Activated CD4-positive, alpha-beta T cell treated with anti-CD3 and anti-CD28 coated beads, Interleukin-10, Interleukin-2, amounts not matched to agents 100 ng/mL and 50 ng/mL, durations not matched to agents 16 hours and 8 hours (primary cell): Measurements from ENCODE around the gene NFATC3.
A peak's percentile ranks its signal among the peaks of the same experiment; 100 is the strongest.
"Not testable (repeated sequence)": the region's sequence is repeated elsewhere in the genome, so short reads cannot be mapped to it uniquely, and the experiment has no call there.

Source experiments
- DNase-seq: peaks from one replicate; pipeline ENCODE4 v3.0.0-alpha.2; 2020

Gene NFATC3

DNA sequence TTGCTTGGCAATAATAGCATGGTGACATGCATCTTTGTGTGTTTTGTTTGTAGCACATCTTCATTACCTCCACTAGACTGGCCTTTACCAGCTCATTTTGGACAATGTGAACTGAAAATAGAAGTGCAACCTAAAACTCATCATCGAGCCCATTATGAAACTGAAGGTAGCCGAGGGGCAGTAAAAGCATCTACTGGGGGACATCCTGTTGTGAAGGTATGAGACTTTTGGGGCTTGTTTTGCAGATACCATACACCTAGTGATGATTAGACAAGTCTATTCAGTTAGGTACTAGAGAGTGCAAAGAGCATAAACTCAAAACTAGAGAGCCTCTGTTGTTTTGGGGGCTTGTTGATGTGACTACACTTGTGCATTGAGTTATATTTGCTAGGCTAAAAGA lies 41.2 kb downstream of the NFATC3 start:
- DNase-seq = no peak

GRCh38 chr16:68128577-68129305 lies 43.6 kb downstream of the NFATC3 start:
- DNase-seq = no peak

DNA sequence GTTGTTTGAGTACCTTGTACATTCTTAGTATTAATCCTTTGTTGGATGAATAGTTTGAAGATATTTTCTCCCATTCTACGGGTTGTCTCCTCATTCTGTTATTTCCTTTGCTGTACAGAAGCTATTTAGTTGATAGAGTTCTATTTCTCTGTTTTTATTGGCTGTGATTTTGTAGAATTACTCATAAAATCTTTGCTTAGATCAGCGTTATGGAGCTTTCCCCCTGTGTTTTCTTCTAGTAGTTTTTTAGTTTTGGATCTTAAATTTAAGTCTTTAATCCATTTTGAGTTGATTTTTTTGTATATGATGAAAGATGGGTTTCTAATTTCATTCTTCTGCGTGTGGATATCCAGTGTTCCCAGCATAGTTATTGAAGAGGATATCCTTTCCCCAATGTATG lies 45.4 kb downstream of the NFATC3 start:
- DNase-seq = no peak

DNA sequence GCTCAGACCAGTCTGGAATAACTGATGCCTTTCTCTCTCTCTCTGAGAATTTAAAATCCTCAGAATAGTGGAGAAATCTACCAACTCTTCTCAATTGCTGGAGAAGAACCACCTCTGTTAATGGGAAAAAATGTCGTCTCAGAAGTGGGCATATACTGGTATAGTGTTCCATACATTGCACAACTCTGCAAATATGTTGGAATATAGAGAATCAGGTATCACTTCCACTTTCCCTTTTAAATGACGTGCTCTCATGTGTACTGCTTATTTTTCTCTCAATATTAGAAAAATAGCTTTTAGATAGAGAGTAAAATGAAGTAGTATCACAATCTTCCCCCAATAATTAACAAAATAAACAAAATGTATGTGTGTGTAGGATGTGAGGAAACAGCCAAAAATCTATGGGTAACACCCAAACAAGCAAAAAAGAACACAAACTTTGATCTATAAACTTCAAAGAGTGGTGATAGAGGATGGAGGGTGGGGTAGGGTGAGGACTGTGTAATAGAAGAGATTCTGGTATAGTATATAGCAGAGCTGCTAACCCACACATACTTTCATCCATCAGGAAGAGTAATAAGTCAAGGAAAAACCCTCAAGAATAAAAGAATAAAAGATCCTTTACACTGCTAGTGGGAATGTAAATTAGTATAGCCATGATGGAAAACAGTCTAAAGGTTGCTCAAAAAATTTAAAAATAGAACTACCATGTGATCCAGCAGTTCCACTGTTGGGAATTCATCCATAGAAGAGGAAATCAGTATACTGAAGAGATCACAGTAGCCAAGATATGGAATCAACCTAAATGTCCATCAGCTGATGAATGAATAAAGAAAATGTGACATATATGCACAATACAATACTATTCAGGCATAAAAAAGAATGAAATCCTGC lies 46.9 kb downstream of the NFATC3 start:
- DNase-seq = no peak

GRCh38 chr16:68133000-68133399 lies 47.8 kb downstream of the NFATC3 start:
- DNase-seq = not testable (repeated sequence)

- DNase-seq = no peak
Observed at GRCh38 chr16:68134644-68135043, 49.5 kb downstream of the NFATC3 start.

DNA sequence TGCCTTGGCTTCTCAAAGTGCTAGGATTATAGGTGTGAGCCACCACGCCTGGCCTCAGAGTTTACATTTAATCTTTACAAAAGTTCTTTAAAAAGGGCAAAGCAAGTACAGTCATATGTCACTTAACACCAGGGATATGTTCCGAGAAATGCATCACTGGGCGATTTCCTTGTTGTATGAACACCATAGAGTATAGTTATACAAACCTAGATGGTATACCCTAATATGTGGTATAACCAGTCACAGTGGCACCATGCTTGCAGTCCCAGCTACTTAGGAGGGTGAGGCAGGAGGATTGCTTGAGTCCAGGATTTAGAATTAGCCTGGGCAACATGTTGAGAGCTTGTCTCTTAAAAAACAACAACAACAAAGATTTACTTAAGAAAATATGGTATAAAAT lies 51.3 kb downstream of the NFATC3 start:
- no peak for DNase-seq

- no peak for DNase-seq
Observed at GRCh38 chr16:68144008-68144407, 58.8 kb downstream of the NFATC3 start.

- DNase-seq = peak; percentile 22
Observed at GRCh38 chr16:68146585-68146984, 61.4 kb downstream of the NFATC3 start.

- DNase-seq = peak; percentile 46
Observed at GRCh38 chr16:68147444-68147843, 62.3 kb downstream of the NFATC3 start.

- no peak for DNase-seq
Observed at GRCh38 chr16:68149596-68149995, 64.4 kb downstream of the NFATC3 start.

DNA sequence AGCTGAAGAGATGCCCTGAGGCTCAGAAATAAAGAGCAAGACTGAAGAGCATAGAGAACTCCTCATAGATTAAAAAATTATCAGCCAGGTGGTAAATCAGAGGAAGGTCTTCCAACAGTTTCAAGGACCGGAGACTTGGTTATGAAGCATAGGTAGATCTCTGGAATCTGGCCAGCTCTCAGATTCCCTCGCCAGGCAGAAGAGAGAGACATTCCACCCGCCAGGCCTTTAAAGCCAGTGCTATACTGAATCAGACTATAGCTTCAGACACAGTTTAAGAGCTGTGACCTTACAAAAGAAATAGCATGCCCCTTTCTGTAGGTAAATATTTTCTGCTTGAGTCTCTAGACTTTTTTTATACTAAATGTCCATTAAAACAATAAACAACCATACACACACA lies 70.3 kb downstream of the NFATC3 start:
- DNase-seq = no peak

GRCh38 chr16:68162413-68162812 lies 77.2 kb downstream of the NFATC3 start:
- no peak for DNase-seq

GRCh38 chr16:68163275-68163674 lies 78.1 kb downstream of the NFATC3 start:
- DNase-seq = not testable (repeated sequence)

GRCh38 chr16:68166264-68166663 lies 81.1 kb downstream of the NFATC3 start:
- no peak for DNase-seq

DNA sequence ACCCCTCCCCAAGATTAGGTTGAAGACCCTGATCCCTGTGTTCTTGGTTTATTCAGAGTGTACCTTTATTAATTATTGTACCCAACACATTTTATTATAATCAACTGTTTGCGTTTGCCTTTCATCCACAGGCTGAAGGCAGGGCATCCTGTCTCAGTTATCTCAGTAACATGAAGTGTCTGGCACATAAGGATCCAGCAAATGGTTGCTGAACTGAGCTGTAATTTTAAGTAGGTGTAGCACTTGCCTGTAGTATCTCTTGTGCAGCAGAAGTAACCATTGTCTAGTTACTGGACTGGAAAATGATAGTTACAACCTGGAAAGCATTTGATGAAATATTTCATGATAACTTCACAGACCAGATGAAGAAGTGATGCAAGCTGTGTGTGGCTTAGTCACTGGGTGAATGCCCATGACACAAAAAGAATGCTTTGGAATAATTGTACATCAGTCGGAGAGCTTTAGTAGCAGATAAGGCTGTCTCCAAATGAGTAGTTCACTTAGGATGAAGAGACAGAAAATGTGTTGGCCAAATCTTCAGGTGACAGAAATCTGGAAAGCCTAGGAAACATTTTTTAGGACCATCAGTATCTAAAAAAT lies 94.1 kb downstream of the NFATC3 start:
- DNase-seq = no peak

DNA sequence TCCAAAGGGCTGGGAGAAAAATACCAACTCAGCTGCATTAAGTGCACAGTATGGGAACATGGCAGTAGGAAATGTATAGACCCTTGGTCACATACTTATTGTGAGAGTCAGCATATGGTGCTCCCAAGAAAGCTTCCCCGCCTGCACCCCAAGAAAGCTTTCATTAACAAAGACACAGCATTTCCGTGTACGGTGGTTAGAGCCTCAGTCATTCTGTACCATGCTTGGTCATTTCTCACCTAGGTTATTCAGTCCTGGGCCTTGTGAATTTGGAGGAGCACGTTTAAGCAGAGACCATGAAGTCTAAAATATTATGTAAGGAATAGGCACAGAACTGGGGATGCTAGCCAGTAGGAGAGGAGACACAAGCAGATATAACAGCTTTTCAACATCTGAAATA lies 94.7 kb downstream of the NFATC3 start:
- DNase-seq = peak; percentile 54

DNA sequence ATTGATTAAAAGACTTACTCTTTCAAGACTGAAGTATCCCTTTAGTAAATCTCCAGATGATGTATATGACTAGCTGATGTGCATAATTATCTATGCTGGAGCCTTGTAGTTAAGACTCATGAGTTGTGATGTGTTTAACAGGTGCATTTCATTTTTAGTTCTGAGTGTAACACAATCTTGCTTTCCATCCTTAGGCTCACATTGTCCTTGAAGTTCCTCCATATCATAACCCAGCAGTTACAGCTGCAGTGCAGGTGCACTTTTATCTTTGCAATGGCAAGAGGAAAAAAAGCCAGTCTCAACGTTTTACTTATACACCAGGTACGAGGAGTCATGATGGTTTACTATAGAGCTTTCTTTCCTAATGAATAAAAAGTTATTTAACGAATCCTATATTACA lies 97.9 kb downstream of the NFATC3 start:
- DNase-seq = no peak

GRCh38 chr16:68186877-68187276 lies 101.7 kb downstream of the NFATC3 start:
- DNase-seq = no peak

DNA sequence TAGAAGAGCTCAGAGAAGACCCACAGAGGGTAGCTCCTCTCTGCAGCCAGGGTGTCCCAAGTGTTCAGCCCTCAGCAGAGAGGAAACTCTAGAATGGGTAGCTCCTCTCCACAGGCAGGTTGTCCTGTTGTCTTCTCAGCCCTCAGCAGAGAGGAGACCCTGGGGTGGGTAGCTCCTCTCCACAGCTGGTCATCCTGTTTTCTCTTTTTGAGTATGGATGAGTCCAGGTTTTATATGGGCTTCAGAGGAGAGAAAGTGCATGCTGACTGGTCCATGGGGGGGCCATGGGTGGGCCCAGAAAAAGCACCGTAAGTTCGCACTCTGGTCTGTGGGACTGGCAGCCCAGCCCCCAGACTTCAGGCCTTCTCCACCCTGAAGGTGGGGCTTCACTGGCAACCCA lies 102.3 kb downstream of the NFATC3 start:
- no peak for DNase-seq

DNA sequence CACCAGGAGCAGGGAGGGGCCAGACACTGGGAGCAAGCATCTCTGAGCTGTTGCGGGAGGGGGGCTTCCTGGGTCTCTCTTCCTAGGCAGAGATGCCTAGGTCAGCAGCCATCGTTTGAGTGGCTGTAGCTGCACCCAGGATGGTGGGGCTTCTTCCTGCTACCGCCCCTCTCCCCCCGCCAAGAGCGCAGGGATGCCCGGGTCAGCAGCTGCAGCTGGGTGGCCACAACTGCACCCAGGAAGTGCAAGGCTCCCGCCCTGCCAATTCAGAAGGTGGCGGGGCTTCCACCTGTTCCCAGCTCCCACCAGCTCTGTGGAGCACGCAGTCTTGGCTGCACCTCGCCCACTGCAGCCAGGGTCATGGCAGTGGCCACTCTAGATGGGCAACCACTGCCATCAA lies 103.0 kb downstream of the NFATC3 start:
- no peak for DNase-seq

GRCh38 chr16:68190081-68190480 lies 104.9 kb downstream of the NFATC3 start:
- DNase-seq = no peak

DNA sequence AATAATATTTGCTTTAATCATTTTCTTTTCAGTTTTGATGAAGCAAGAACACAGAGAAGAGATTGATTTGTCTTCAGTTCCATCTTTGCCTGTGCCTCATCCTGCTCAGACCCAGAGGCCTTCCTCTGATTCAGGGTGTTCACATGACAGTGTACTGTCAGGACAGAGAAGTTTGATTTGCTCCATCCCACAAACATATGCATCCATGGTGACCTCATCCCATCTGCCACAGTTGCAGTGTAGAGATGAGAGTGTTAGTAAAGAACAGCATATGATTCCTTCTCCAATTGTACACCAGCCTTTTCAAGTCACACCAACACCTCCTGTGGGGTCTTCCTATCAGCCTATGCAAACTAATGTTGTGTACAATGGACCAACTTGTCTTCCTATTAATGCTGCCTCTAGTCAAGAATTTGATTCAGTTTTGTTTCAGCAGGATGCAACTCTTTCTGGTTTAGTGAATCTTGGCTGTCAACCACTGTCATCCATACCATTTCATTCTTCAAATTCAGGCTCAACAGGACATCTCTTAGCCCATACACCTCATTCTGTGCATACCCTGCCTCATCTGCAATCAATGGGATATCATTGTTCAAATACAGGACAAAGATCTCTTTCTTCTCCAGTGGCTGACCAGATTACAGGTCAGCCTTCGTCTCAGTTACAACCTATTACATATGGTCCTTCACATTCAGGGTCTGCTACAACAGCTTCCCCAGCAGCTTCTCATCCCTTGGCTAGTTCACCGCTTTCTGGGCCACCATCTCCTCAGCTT lies 105.8 kb downstream of the NFATC3 start:
- no peak for DNase-seq
